HG02759 (cell line): ENCODE results near the gene SERPINB4.

Experiments used
- ATAC-seq: cut with Tn5 transposase; IDR thresholded peaks from one replicate; pipeline ENCODE4 v1.9.1; 2021; ENCODE audit warnings: mild to moderate bottlenecking, moderate library complexity; ENCODE audit not compliant: unreplicated experiment

SERPINB4 gene

DNA sequence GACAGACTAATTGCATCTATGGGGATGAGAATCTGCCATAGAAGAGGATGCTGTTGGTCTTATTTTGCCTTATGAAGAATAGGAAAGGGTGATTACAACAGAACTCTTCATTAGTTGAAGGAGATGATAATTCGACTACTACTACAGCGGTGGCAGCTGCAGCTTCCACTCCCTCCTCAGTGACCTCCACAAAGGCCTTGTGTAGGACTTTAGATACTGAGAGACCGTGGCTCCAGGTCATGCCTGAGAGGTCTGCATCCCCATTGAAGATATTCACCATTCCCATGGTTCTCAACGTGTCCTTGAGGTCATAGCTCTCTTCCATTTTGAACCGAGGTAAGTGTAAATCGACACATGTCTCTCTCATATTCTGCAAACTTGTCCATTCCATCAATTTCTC, 6.4 kb downstream of the SERPINB4 start:
- no peak for ATAC-seq

DNA sequence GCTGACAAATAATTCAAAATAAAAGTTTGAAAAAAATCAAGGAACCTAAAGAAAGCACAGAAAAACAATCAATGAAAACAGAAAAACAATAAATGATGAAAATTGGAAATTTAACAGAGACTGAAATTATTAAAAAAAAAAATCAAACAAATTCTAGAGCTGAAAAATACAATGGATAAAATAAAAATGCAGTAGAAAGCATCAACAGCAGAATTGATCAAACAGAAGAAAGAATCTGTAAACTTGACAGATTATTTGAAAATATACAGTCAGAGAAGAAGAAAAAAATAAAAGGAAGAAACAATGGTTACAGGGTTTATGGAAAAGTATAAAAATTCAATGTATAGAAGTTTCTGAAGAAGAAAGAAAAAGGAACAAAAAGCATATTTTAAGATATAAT, 16.2 kb downstream of the SERPINB4 start:
- no peak for ATAC-seq

DNA sequence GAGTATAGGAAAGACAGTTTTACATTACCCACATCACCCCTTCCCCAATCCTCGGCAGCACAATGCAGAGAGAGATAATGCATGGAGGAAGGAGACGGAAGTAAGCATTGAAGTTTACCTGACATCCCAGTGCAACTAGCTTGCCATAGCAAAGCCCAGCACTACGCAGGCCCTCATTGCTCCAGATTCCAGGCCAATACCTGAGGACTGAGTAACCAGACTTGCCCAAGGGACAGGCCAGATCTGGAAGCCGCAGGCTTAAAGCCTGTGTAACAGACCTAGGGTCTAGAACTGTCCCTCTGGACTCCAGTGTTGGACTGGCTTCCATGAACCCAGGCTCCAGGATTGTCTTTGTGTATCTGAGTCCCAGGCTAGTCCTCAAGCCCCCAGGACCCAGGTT, 17.6 kb downstream of the SERPINB4 start:
- no peak for ATAC-seq

DNA sequence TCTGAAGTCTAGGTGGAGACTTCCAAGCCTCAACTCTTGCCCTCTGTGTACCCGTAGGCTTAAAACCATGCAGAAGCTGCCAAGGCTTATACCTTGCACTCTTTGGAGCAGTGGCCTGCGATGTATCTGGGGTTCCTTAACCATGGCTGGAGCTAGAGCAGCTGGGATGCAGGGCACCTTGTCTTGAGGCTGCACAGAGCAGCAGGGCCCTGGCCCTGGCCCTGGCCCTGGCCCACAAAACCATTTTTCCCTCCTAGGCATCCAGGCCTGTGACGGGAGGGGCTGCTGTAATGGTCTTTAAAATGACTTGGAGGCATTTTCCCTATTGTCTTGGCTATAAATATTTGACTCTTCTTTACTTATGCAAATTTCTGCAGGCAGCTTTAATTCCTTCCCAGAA, 19.2 kb downstream of the SERPINB4 start:
- ATAC-seq: no peak

DNA sequence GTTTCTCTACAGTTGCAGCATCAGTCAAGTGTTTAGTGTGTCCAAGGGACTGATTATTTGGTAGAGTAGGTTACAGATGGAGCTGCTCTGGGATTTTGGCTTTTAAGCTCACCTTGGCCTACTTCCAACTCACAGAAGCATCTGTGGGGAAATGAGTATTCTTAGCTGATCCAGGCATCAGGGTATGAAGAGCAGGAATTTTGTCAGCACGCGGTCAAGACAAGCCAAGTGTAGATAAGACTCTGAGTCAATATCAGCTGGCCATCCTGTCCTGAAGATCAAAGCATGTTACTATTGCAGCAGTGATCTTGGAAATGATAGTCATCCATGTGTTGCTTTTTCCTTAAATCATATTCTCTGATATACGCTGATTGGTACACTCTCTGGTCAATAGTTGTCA, 24.4 kb downstream of the SERPINB4 start:
- ATAC-seq: no peak

DNA sequence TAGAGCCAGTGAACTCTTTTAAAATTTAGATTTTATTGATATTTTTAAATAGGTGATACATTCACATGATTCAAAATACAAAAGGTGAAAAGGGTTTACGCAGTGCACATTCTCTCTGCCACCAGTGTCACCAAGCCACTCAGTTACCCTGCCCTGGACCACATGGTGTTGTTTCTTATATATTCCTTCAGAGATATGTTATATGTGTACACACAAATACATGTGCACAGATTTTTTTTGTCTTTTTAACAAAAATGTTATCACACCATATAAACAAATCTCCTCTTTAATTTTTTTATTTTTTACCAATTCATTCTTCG, 26.2 kb downstream of the SERPINB4 start:
- ATAC-seq: no peak

DNA sequence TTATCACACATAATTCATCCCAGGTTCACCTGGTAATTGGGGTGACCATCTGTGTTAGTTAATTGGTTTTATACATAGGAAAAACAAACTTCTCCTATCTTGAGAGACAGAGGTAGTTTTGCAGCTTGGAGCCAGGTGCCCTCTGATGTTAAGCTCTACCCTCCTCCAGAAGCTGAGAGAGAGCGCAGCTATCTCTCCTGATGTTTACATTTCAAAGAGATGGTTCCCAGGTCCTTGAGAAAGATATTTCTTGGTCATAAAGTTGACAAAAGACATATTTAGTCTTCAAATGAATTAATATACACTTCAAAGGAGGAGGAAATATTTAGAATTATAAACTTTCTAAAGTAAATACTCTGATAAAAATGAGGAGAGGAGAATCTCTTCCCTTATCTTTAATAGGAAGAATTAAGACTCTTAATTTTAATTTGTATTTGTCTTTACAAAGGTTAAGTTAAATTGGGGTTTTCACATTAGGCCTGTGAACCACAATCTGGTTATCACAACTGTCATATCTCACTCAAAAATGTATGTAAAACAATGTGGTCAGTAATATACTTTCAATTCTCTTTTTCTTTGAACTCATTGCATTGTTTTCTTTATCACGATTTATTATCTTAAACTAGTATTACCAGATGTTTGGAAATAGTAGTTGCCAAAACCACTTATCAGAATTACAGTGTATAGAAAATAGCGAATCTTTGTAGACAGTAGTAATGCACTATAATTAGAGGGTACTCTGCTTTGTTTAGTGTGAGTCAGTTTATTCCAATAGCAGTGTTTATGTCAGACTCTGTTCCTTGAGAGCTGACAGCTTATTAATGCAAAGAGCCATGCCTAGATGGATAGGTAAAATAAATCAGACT, 26.8 kb downstream of the SERPINB4 start:
- peak; percentile 60 for ATAC-seq

DNA sequence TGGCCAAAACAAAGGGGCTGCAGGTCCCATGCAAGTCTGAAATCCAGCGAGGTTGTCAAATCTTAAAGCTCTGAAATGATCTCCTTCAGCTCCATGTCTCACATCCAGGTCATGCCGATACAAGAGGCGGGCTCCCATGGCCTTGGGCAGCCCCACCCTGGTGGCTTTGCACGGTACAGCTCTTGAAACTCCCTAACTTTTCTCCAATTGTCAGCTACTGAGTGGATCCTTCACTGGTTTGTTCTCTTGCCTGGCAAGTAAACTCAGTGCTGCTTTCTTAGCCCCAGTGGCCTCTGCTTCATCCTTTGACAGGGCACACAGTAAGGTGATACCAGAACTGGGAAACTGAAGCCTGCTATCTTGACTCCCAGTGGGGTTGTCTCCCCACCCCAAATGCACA, 30.6 kb downstream of the SERPINB4 start:
- no peak for ATAC-seq

DNA sequence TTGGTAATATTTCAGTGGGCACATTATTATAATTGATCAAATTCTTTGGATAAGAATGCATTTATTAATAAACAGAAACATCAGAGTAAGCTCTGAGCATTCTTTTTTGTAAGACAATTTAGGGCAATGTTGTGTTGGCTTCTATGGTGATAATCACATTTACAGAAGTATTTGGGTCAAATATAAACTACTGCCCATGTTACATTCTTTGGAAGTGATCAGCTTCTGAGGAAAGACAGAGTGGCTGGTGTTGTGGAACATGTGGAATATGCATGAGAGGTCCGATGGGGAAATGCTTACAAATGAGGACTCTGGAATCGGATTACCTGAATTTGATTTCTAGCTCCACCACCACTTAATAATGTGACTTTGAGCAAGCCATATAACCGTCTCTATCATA, 37.5 kb downstream of the SERPINB4 start:
- no peak for ATAC-seq

DNA sequence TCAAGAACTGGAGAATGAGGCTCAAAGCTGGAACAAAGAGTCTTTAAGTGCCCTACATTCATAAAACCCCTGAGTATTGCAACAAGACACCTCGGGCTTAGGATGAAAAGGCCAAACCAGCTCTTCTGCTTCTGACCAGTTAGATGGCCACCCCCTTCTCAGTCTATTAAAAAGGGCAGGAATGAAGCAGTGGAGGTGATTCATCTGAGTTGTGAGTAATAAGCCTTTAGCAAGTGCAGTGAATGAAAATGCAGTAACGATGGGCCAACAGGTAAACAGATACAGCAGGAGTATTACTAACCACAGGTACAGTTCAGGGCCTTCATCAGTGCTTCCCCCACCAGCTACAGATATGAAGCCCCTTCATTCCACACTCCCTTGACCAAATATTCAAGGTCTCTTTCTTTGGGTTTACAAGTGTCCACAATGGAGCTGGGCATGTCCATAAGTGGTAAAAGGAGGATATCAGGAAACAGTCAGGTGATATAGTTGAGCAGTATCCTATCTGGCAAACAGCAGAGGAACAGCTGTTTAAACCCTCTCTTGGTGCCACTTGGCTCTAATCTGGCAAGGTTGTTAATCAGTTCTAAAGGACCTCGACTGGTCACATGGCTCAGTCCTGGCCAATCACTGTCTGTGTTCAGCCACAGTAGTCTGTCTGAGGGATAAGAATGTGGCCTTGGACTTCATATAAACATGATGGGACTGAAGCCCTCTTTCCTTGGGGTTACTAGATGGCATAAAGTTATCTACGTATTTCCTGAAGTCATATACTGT, 39.1 kb downstream of the SERPINB4 start:
- no peak for ATAC-seq

DNA sequence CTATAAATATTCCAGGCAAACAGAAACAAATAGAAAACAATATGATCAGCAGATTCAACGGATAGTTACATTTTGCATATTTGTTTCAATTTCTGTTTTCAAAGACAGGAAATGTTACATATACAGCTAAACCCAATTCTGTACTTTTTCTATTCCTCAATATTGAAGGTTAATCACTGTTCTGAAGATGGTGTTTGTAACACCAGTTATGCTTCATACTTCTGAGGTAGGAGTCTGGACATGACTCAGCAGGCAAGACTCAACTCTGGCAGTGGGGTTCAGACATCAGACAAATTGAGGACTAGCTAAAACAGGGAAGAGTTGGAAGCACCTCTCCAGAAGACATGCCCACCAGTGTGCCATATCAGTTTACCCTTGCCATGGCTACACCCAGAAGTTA, 40.3 kb downstream of the SERPINB4 start:
- peak; percentile 90 for ATAC-seq

DNA sequence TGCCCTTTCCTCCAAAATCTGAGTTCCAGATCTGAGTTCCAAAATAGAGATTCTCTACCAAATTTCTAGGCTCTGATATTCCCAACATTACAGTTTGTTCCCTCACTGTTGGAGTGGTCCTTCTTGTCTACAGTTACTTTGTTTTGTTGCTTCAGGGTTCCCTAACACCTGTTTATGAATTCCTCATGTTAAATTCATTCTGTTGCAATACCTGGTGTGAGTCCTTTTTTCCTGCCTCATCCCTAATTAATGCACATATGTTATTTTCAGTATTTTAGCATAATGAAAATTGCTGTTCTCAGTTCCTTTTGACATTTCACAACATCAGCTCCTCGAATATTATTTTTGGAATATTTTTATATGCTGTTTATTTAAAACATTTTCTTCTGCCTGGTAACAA, 40.7 kb downstream of the SERPINB4 start:
- ATAC-seq: no peak

DNA sequence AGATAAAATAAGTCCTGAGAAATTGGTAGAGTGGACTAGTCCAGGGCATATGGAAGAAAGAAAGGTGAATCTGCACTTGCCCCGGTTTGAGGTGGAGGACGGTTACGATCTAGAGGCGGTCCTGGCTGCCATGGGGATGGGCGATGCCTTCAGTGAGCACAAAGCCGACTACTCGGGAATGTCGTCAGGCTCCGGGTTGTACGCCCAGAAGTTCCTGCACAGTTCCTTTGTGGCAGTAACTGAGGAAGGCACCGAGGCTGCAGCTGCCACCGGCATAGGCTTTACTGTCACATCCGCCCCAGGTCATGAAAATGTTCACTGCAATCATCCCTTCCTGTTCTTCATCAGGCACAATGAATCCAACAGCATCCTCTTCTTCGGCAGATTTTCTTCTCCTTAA, 47.1 kb downstream of the SERPINB4 start:
- no peak for ATAC-seq

DNA sequence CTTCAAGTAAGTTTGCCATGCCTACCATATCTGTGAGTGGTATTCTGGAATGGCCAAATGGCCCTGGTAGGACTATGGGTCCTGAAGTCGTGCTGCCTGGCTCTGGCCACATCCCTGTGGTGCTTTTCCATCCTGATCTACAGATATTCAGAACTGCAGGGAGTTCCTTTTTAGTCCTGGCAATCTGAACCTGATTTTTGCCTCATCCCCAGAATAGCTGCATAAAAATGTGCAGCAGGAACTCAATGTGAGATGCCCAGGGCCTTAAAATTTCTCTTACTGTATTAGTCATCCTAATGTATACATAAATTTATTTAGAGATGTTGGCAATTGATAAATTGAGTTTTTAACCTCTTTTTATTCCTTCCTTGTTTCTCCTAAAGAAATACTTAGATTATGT, 51.6 kb downstream of the SERPINB4 start:
- ATAC-seq: no peak

DNA sequence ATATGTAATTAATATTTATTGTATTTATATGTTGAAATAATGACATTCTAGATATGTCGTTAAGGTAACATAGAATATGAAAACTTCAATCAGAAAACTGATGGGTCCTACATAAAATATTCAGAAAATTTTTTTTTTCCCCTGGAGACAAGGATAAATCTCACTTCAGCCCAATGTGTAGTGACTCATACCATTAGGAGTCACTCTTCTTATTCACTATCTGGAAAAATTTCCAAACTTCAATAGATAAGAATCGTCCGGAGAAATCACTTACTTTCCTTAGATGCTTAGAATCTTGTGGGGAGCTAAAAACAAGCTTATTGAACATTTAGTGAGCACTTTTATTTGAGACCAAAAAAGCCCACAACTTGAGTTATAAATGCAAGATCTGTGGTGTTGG, 52.3 kb downstream of the SERPINB4 start:
- ATAC-seq: no peak

DNA sequence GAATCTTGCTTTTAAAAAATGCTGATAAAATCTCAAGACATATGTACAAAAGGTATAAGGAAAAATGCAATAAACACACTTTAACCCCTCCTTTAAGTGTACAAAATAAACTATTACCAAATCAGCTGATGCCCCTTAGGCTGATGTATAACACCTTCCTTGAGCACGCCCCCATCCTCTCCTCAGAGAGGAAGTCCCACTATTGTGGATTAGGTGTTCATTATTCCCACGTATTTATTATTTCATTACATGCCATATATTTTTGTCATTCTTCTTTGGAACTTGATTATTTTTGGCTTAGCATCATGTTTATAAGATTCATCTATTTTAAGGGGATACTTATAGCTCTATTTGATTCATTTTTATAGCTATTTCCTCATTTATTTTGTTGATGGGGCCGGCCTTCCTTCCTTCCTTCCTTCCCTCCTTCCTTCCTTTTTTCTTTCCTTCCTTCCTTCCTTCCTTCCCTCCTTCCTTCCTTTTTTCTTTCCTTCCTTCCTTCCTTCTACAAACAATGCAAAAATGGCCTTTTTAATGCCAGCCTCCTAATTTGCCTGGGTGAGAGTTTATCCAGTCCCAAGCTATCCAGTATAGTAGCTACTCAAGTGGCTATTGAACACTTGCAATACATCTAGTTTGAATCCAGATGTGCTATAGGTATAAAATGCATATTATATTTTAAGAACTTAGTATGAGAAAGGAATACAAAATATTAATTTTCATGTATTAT, 52.9 kb downstream of the SERPINB4 start:
- ATAC-seq: no peak

DNA sequence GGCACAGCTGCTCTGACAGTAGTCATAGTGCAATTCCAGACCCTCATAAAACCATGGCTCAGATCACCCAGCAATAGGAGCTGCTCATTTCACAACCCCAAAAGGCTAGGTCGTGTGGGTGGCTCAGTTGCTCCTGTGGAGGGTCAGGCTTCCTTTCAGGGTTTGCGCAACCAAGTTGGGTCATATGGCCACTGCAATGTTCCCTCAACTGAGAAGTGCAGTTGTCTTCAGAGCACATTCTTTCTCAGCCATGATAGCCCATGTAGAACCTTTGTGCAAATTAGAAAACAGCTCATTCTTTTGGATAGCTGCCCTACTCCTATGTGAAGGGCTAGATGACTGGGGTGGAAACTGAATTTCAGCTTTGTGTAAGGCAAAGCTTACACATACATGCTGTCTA, 53.7 kb downstream of the SERPINB4 start:
- ATAC-seq: no peak

DNA sequence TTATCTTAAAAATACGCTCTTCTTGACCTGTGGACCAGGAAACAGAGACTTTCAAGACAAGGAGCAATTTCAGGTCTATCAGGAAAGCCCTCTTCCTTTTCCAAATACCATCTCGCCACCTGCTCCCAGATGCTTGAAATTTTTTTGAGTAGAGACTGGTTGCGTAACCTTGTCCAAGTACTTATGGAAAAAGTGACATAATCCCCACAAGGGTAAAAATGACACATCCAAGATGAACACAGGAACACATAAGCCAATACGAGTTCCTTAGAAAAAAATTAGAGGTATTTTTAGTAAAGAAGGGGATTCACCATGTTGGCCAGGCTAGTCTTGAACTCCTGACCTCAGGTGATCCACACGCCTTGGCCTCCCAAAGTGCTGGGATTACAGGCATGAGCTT, 55.1 kb downstream of the SERPINB4 start:
- ATAC-seq: no peak
